H1 (cell line): Measurements from ENCODE around the gene CYTH1. TPM values are rescaled to one million over a fixed set of nuclear protein-coding genes. Genes with fewer than 3 reads are reported as not detected.

Experiments used
- CTCF ChIA-PET: fragments of 300-600 bp; sonication (Branson Sonifier 250); formaldehyde crosslinking; loops from one replicate; lab custom pipeline; 2021; ENCODE audit not compliant: partially characterized antibody; lab: Charles Lee
- POLR2A ChIA-PET: fragments of 300-600 bp; sonication (Branson Sonifier 250); formaldehyde crosslinking; loops from one replicate; lab custom pipeline; 2021; ENCODE audit warnings: inconsistent platforms; ENCODE audit not compliant: partially characterized antibody; lab: Charles Lee
- DNase-seq, 2 experiments: peaks; one replicate each; pipeline versions ENCODE4 v3.0.0 to v3.0.0-alpha.2; 2010 to 2022; ENCODE audit warnings: low spot score in 2 of 2, low read depth in 1 of 2, mixed read lengths in 1 of 2
- FAIRE-seq: peaks from 2 replicates; lab custom pipeline; 2011; peaks lifted over from hg19 to GRCh38; lab: Jason Lieb, UNC
- H2AFZ ChIP-seq: 2 replicates; pipeline ENCODE4 v1.8.1; 2012; ENCODE audit warnings: low read length, inconsistent platforms
- H2AK5ac ChIP-seq: 2 replicates; pipeline ENCODE4 v1.6.1; 2013; ENCODE audit warnings: low read depth, low read length
- H2BK120ac ChIP-seq: replicated peaks from 2 replicates; pipeline ENCODE3; 2013; ENCODE audit warnings: low read depth, low read length, inconsistent platforms
- H2BK12ac ChIP-seq: 2 replicates; pipeline ENCODE4 v1.6.1; 2013; ENCODE audit warnings: low read depth, low read length
- H2BK15ac ChIP-seq: 2 replicates; pipeline ENCODE4 v1.6.1; 2013; ENCODE audit warnings: low read length
- H2BK20ac ChIP-seq: 2 replicates; pipeline ENCODE4 v1.6.1; 2013; ENCODE audit warnings: low read length
- H2BK5ac ChIP-seq: 2 replicates; pipeline ENCODE4 v1.6.1; 2013; ENCODE audit warnings: low read depth, low read length
- H3K14ac ChIP-seq: 2 replicates; pipeline ENCODE4 v1.6.1; 2013; ENCODE audit warnings: inconsistent platforms; ENCODE audit not compliant: insufficient read length
- H3K18ac ChIP-seq: 2 replicates; pipeline ENCODE4 v1.6.1; 2013; ENCODE audit warnings: low read length; ENCODE audit errors: extremely low read depth
- H3K23ac ChIP-seq: 2 replicates; pipeline ENCODE4 v1.6.1; 2013; ENCODE audit warnings: inconsistent platforms; ENCODE audit not compliant: insufficient read length
- H3K23me2 ChIP-seq: 2 replicates; pipeline ENCODE4 v1.6.1; 2013; ENCODE audit warnings: low read depth, low read length
- H3K27ac ChIP-seq: 2 replicates; pipeline ENCODE4 v1.6.1; 2011; ENCODE audit warnings: low read depth, low read length, inconsistent platforms
- H3K27me3 ChIP-seq, 4 experiments: replicated peaks in 1 of 4; 1 replicate in 1 of 4; 2 replicates in 3 of 4; pipeline versions ENCODE4 v1.6.1 to v1.8.1; 2011 to 2013; ENCODE audit warnings: low read length in 3 of 4, mild to moderate bottlenecking in 3 of 4, inconsistent platforms in 2 of 4, mixed read lengths in 2 of 4, moderate library complexity in 1 of 4; ENCODE audit not compliant: control insufficient read depth in 3 of 4, insufficient read depth in 3 of 4; ENCODE audit errors: extremely low read depth in 1 of 4
- H3K36me3 ChIP-seq, 4 experiments: 2 replicates each; pipeline versions ENCODE4 v1.6.1 to v1.8.1; 2011 to 2013; ENCODE audit warnings: mild to moderate bottlenecking in 4 of 4, low read length in 3 of 4, moderate library complexity in 2 of 4, control low read depth in 1 of 4, inconsistent platforms in 1 of 4; ENCODE audit not compliant: insufficient read depth in 4 of 4, control insufficient read depth in 2 of 4
- H3K4ac ChIP-seq: replicated peaks from 2 replicates; pipeline ENCODE3; 2013; ENCODE audit warnings: low read length, low read depth, mixed read lengths, inconsistent platforms; ENCODE audit not compliant: insufficient read length
- H3K4me1 ChIP-seq, 4 experiments: replicated peaks in 1 of 4; 1 replicate in 1 of 4; 2 replicates in 3 of 4; pipeline versions ENCODE4 v1.6.1 to v1.8.1; 2011 to 2013; ENCODE audit warnings: low read length in 3 of 4, inconsistent platforms in 2 of 4, mixed read lengths in 1 of 4; ENCODE audit not compliant: insufficient read depth in 4 of 4, control insufficient read depth in 3 of 4
- H3K4me2 ChIP-seq, 2 experiments: 2 replicates each; pipeline versions ENCODE4 v1.6.1 to v1.8.1; 2011 to 2013; ENCODE audit warnings: low read depth in 2 of 2, low read length in 2 of 2, control low read depth in 1 of 2, inconsistent platforms in 1 of 2, mild to moderate bottlenecking in 1 of 2; ENCODE audit not compliant: insufficient read depth in 1 of 2
- H3K4me3 ChIP-seq, 4 experiments: fragments of 200-600, 300-600 bp in 1 of 4; sonication (generic), shearing (Covaris generic), sonication (Bioruptor Twin) in 1 of 4; 2 replicates each; pipeline versions ENCODE4 v1.5.1 to v1.8.1; 2011 to 2016; ENCODE audit warnings: low read length in 4 of 4, low read depth in 3 of 4, control low read depth in 2 of 4, inconsistent platforms in 2 of 4, mild to moderate bottlenecking in 2 of 4, mixed read lengths in 1 of 4, moderate library complexity in 1 of 4; ENCODE audit not compliant: insufficient read depth in 2 of 4; ENCODE audit errors: extremely low read depth in 1 of 4
- H3K56ac ChIP-seq: replicated peaks from 2 replicates; pipeline ENCODE3; 2013; ENCODE audit warnings: low read depth, mild to moderate bottlenecking, mixed read lengths, low read length, inconsistent platforms; ENCODE audit not compliant: insufficient read length
- H3K79me1 ChIP-seq: 2 replicates; pipeline ENCODE4 v1.6.1; 2013; ENCODE audit warnings: low read depth, low read length, control low read depth
- H3K79me2 ChIP-seq, 2 experiments: 2 replicates each; pipeline versions ENCODE4 v1.6.1 to v1.8.1; 2012 to 2013; ENCODE audit warnings: low read length in 2 of 2, mild to moderate bottlenecking in 2 of 2, inconsistent platforms in 1 of 2; ENCODE audit not compliant: insufficient read depth in 2 of 2, control insufficient read depth in 1 of 2
- H3K9ac ChIP-seq, 4 experiments: replicated peaks in 1 of 4; 1 replicate in 1 of 4; 2 replicates in 3 of 4; pipeline versions ENCODE4 v1.6.1 to v1.8.1; 2011 to 2013; ENCODE audit warnings: low read depth in 3 of 4, low read length in 3 of 4, control low read depth in 2 of 4, mild to moderate bottlenecking in 2 of 4, moderate library complexity in 2 of 4, inconsistent platforms in 1 of 4; ENCODE audit errors: extremely low read depth in 1 of 4
- H3K9me3 ChIP-seq, 2 experiments: 2 replicates each; pipeline versions ENCODE4 v1.6.1 to v1.8.1; 2012 to 2013; ENCODE audit warnings: mild to moderate bottlenecking in 2 of 2, moderate library complexity in 2 of 2, control low read depth in 1 of 2, inconsistent platforms in 1 of 2, low read depth in 1 of 2, low read length in 1 of 2, mixed read lengths in 1 of 2; ENCODE audit not compliant: insufficient read depth in 2 of 2
- H4K20me1 ChIP-seq, 2 experiments: replicated peaks in 1 of 2; 2 replicates each; pipeline versions ENCODE3 to v1.8.1; 2011 to 2013; ENCODE audit warnings: inconsistent platforms in 2 of 2, low read length in 2 of 2, mild to moderate bottlenecking in 1 of 2; ENCODE audit not compliant: insufficient read depth in 2 of 2, control insufficient read depth in 1 of 2
- H4K5ac ChIP-seq: 2 replicates; pipeline ENCODE4 v1.6.1; 2013; ENCODE audit warnings: low read length, low read depth, mixed read lengths, inconsistent platforms; ENCODE audit not compliant: insufficient read length
- H4K8ac ChIP-seq: 2 replicates; pipeline ENCODE4 v1.8.0; 2013; ENCODE audit warnings: mild to moderate bottlenecking, moderate library complexity, low read length, inconsistent platforms; ENCODE audit not compliant: insufficient read depth; ENCODE audit errors: extremely low read depth
- H4K91ac ChIP-seq: replicated peaks from 2 replicates; pipeline ENCODE3; 2013; ENCODE audit warnings: low read length, mixed read lengths, inconsistent platforms; ENCODE audit not compliant: insufficient read length
- BCL11A ChIP-seq, 2 experiments: IDR thresholded peaks; one replicate each; pipeline ENCODE4 v1.6.1; 2011; ENCODE audit warnings: low read depth in 2 of 2, low read length in 2 of 2, mild to moderate bottlenecking in 2 of 2
- CBX8 ChIP-seq: fragments of 300-800, 300-1000 bp; sonication (generic); IDR thresholded peaks from 2 replicates; pipeline ENCODE4 v1.7.1; 2016; ENCODE audit warnings: low read depth, low read length, borderline replicate concordance
- CREB1 ChIP-seq: IDR thresholded peaks from 2 replicates; pipeline ENCODE4 v1.6.1; 2012; ENCODE audit warnings: inconsistent platforms
- EP300 ChIP-seq, 2 experiments: IDR thresholded peaks; 1 replicate in 1 of 2; 2 replicates in 1 of 2; pipeline ENCODE4 v1.6.1; 2011 to 2012; ENCODE audit warnings: low read depth in 2 of 2, low read length in 2 of 2, mild to moderate bottlenecking in 2 of 2, borderline replicate concordance in 1 of 2, inconsistent platforms in 1 of 2, moderate library complexity in 1 of 2
- HDAC6 ChIP-seq: IDR thresholded peaks from one replicate; pipeline ENCODE4 v1.7.1; 2012; ENCODE audit warnings: low read depth, mild to moderate bottlenecking, inconsistent platforms, low read length, moderate library complexity
- JUND ChIP-seq: IDR thresholded peaks from 2 replicates; pipeline ENCODE4 v1.6.1; 2011; ENCODE audit warnings: mild to moderate bottlenecking, improper control_type of control experiment, low read length
- NANOG ChIP-seq: IDR thresholded peaks from 2 replicates; pipeline ENCODE4 v1.6.1; 2011; ENCODE audit warnings: low read length, low read depth, mild to moderate bottlenecking, inconsistent platforms; ENCODE audit not compliant: insufficient read depth, poor library complexity, severe bottlenecking
- NRF1 ChIP-seq: IDR thresholded peaks from 2 replicates; pipeline ENCODE4 v1.6.1; 2011; ENCODE audit warnings: mild to moderate bottlenecking, low read depth, low read length, improper control_type of control experiment
- PHF8 ChIP-seq: fragments of 200-600 bp; sonication (generic); conservative IDR thresholded peaks from 2 replicates; pipeline ENCODE4 v1.7.1; 2012; ENCODE audit warnings: low read depth, mild to moderate bottlenecking, inconsistent platforms, low read length, moderate library complexity
- POLR2A ChIP-seq, 2 experiments: IDR thresholded peaks; 1 replicate in 1 of 2; 2 replicates in 1 of 2; pipeline ENCODE4 v1.6.1; 2011; ENCODE audit warnings: low read depth in 2 of 2, low read length in 2 of 2, mild to moderate bottlenecking in 2 of 2; ENCODE audit errors: control extremely low read depth in 1 of 2
- SAP30 ChIP-seq: fragments of 300-600 bp; sonication (generic); IDR thresholded peaks from 2 replicates; pipeline ENCODE4 v1.7.1; 2012; ENCODE audit warnings: low read length, moderate library complexity, mild to moderate bottlenecking, inconsistent platforms; ENCODE audit not compliant: insufficient read depth, insufficient replicate concordance
- SP4 ChIP-seq: IDR thresholded peaks from 2 replicates; pipeline ENCODE4 v1.6.1; 2012; ENCODE audit warnings: low read length, inconsistent platforms
- USF2 ChIP-seq: IDR thresholded peaks from 2 replicates; pipeline ENCODE4 v1.6.1; 2011; ENCODE audit warnings: low read length, improper control_type of control experiment
- YY1 ChIP-seq: IDR thresholded peaks from 2 replicates; pipeline ENCODE4 v1.6.1; 2011; ENCODE audit warnings: low read depth, mild to moderate bottlenecking, low read length
- WGBS, 2 experiments: shearing (Covaris generic) in 1 of 2; methylation state at CpG; one replicate each; pipeline versions ENCODE4 v1.1.6 to v1.1.7; 2013 to 2015; ENCODE audit warnings: low lambda C conversion rate in 2 of 2, mixed read lengths in 2 of 2, inconsistent platforms in 1 of 2, low coverage in 1 of 2, missing lambda C conversion rate in 1 of 2; ENCODE audit not compliant: insufficient replicate concordance in 2 of 2, insufficient coverage in 1 of 2, insufficient read length in 1 of 2; ENCODE audit errors: extremely low coverage in 1 of 2, missing lambda C conversion rate in 1 of 2; 5-methylcytosine and 5-hydroxymethylcytosine counted together
- polyA plus RNA-seq, 7 experiments: library from polyadenylated mRNA; depleted of rRNA in 3 of 7; stranded (reverse) in 5 of 7; unstranded in 2 of 7; fragments of >200 nt in 5 of 7; fragments of 200-250 nt in 2 of 7; gene quantifications; 1 replicate in 5 of 7; 2 replicates in 1 of 7; 4 replicates in 1 of 7; pipeline versions ENCODE4 v1.2.1 to v1.2.3, GENCODE V29; 2011 to 2013; ENCODE audit warnings: missing spikeins in 2 of 7, mixed read lengths in 2 of 7
- total RNA-seq: library from RNA; stranded (reverse); fragmentation: NEBNext Ultra II Directional; extraction: Animal tissue kit (Norgen Biotek cat#: 25700); gene quantifications from 2 replicates; pipeline ENCODE4 v1.2.1, GENCODE V29; 2021

Gene CYTH1
- total and polyA plus RNA-seq, 2 of the 8 experiments (the other 6 are each of a cell fraction or from before 2014, with no cell fraction given) = 12.8 to 14.8 TPM

- Histone ChIP-seq H4K8ac (no peak overlapping the region), H3K79me1 (no peaks in the 10 kb centered on the region), H3K36me3 (peaks cover 0 to 7% (median 0%) of the 10 kb centered on the region in 4 experiments; a peak in 3 of 8 replicates), H3K27ac (no peak overlapping the region), H2BK15ac (no peak overlapping the region), H2BK120ac (no peak overlapping the region), H4K5ac (no peak overlapping the region), H3K9me3 (no peaks in the 10 kb centered on the region), H2AFZ (no peak overlapping the region), H3K4me1 (peaks cover 0 to 2% (median under 1%) of the 10 kb centered on the region in 4 experiments; a peak in 1 of 7 replicates), H2BK5ac (no peak overlapping the region), H3K4ac (no peak overlapping the region), H3K14ac (no peak overlapping the region), H2BK12ac (no peak overlapping the region), H3K27me3 (no peaks in the 10 kb centered on the region), H3K79me2 (no peaks in the 10 kb centered on the region), H3K23ac (no peak overlapping the region), H3K9ac (no peak overlapping the region), H3K56ac (no peak overlapping the region), H3K18ac (no peak overlapping the region), H3K4me3 (no peak overlapping the region), H2AK5ac (no peak overlapping the region), H4K91ac (no peak overlapping the region), H2BK20ac (no peak overlapping the region)
- POLR2A ChIA-PET = no interaction called here
- WGBS, 2 experiments = 95% methylated on average over 6 of the region's 6 CpGs; no CpG with 5 or more reads in 1 of the 2 experiments
- no peak for DNase-seq
- TF ChIP-seq SAP30 = no peak
- no peak for TF ChIP-seq JUND
- no peak for TF ChIP-seq SP4
- TF ChIP-seq NANOG = no peak
- no peak for TF ChIP-seq POLR2A (IDR thresholded peaks at IDR 0.05; ENCODE audit: control extremely low read depth in 1 of 2, low read depth in 2 of 2, low read length in 2 of 2)
- TF ChIP-seq BCL11A (IDR thresholded peaks at IDR 0.05; ENCODE audit: low read depth in 2 of 2, low read length in 2 of 2) = no peak
- TF ChIP-seq USF2 = no peak
- no peak for TF ChIP-seq PHF8
- TF ChIP-seq CBX8 = no peak
- no peak for TF ChIP-seq CREB1
- no peak for TF ChIP-seq EP300 (IDR thresholded peaks at IDR 0.05; ENCODE audit: borderline replicate concordance in 1 of 2, low read depth in 2 of 2, low read length in 2 of 2)
- no peak for TF ChIP-seq YY1
- TF ChIP-seq HDAC6 = no peak
- no peak for TF ChIP-seq NRF1
- TF ChIP-seq, all 59 proteins: peak for 0
- Histone ChIP-seq H3K4me2 (no peak overlapping the region), H3K23me2 (no peaks in the 10 kb centered on the region), H4K20me1 (no peaks in the 10 kb centered on the region)
- CTCF ChIA-PET = interaction anchor here (0.7 to 1.2 kb wide), 3 partner anchors 18 to 187 kb away, joined by 3 to 5 read pairs (median 4); no protein-coding TSS in a partner anchor
- FAIRE-seq = no peak
Measured at GRCh38 chr17:78684026-78684425, 98.0 kb downstream of the CYTH1 start.
